ENCODE results near the gene SMIM43. TPM values are rescaled to one million over a fixed set of nuclear protein-coding genes. Genes with fewer than 3 reads are reported as not detected.

SMIM43 gene
- total RNA-seq, 2 experiments from 2014 or later = not detected

DNA sequence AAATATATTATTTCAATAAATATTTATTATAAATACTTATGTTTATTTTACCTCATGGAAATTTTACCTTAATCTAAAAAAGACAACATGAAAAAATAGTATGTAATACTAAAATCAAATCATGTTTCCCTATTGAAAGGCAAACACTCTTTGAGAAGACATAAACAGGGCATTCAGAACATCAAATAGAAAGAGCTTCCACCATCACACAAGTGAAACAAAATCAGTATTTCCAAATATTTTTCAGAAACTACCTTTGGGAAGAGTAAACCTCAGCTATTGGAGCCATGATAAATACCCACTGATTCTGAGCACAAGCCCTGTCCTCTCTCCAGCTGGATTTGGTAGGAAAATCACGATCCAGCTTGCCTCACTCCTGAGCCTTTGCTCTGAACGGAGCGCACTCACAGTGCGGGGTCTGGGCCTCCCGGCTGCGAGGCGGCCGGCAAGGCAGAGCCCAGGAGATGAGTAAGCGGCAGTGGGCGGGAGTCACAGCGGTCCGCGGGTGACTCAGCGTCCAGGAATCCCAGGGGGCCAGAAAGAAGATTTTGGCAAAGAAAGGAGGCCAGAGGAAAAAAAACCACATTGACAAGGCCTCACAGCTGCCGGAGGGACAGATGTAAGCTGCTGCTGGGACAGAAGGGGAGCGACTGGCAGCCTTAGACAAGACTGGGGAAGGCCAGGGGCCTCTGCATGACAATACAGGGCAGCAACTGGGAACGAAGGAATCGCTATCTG, 53.5 kb downstream of the SMIM43 start:
- CTCF ChIA-PET = interaction anchor here (1.3 to 1.8 kb wide), 2 partner anchors 13 to 340 kb away, joined by 4 read pairs; no protein-coding TSS in a partner anchor
- POLR2A ChIA-PET = no interaction called here

DNA sequence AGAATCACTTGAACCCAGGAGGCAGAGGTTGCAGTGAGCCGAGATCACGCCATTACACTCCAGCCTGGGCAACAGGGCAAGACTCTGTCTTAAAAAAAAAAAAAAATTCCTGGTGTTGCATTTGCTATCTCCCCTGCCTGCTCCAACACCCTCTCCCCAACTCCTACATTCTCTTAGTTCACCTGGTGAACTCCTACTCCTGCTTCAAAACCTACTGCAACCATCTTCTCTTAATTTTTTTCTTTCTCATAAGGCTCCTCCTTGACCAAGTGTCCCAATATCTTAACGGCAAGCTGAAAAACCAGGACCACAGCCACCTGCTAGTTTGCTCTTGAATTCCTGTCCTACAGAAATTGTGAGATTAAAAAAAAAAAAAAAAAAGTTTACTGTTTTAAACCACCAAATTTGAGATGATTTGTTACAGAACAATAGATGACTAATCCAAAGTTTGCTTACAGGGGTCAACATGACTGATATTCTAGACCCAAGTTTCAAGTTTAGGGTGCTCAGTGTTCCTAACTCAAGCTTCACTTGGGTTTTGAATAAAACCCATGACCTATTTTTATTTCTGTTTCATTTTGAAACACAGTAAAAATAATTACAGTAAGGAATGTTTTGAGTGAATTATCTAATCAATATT, 55.1 kb downstream of the SMIM43 start:
- CTCF ChIA-PET = interaction anchor here (0.7 kb wide), 1 partner anchor 1682 kb away, joined by 3 read pairs; no protein-coding TSS in a partner anchor

More for the DNA sequence above, 55.1 kb downstream of the SMIM43 start:
- POLR2A ChIA-PET = no interaction called here

Other genes with a start within 250 kb of the SMIM43 start
- 10 to 100 TPM; 79.7 to 80.1 TPM for gene ANXA5, start 68.2 kb downstream of the SMIM43 start, total RNA-seq
- gene EXOSC9, start 36.2 kb upstream of the SMIM43 start, total RNA-seq = 10 to 100 TPM; 77.6 to 78.6 TPM
- gene CCNA2, start 58.7 kb upstream of the SMIM43 start, total RNA-seq = 10 to 100 TPM; 91.2 to 92.3 TPM
- 10 to 100 TPM; 23.2 to 27.0 TPM for gene BBS7, start 105.3 kb upstream of the SMIM43 start, total RNA-seq
- gene TRPC3, start 186.9 kb upstream of the SMIM43 start, total RNA-seq = under 1 TPM; 0.42 to 0.48 TPM

Measured in activated CD8-positive, alpha-beta memory T cell treated with anti-CD3 and anti-CD28 coated beads for 36 hours (primary cell).